Prostate gland (tissue), 2 donors: ENCODE data around the gene PMS1.

Experiments
- CTCF ChIP-seq, 4 experiments: fragments of 200-600 bp in 2 of 4; fragments of 450-650 bp in 2 of 4; sonication (generic) in 2 of 4; IDR thresholded peaks; 1 replicate in 3 of 4; 2 replicates in 1 of 4; pipeline ENCODE4 v1.5.1; 2016 to 2019; ENCODE audit warnings: antibody characterized with exemption in 4 of 4, mild to moderate bottlenecking in 2 of 4, moderate library complexity in 2 of 4
- POLR2AphosphoS5 ChIP-seq: sonication (generic); formaldehyde crosslinking; IDR thresholded peaks from one replicate; pipeline ENCODE4 v1.6.1; 2017; ENCODE audit warnings: antibody characterized with exemption

GRCh38 chr2:189848276-189848675 lies 64.0 kb downstream of the PMS1 start:
- TF ChIP-seq CTCF (IDR thresholded peaks at IDR 0.05) (no peak), POLR2AphosphoS5 (no peak)
